ENCODE results near the gene NIPAL3. TPM values are rescaled to one million over a fixed set of nuclear protein-coding genes. Genes with fewer than 3 reads are reported as not detected.

Gene NIPAL3
- total and polyA plus RNA-seq, 2 donors, result 9.2 to 17.1 TPM

DNA sequence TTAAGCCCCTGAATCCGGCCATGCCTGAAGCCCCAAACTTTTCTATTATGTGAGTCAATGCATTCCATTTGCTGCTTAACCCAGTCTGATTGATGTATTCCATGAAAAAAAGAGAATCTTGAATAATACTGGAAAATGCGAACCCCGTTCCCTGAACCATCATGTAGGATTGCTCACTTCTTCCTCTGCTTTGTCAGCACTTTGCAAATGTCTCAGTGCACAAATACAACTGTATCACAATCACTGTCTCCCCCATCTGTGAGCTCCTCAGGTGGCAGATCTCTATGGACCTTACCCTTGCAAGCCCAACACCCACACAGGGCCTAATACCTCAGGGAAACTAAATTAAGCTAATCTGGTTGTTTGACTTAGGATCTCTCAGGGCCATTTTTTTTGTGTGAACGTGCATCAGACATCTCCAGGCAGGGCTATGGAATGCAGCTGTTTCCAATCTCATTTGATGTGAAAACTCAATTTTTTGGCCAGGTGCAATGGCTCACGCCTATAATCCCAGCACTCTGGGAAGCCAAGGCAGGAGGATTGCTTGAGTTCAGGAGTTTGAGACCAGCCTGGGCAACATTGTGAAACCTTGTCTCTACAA is 84.9 kb downstream of the NIPAL3 start:
- DNase-seq (ENCODE audit: low read depth in 6 of 9, low spot score in 9 of 9), result no peak
- Histone ChIP-seq H3K9me3 (ENCODE audit: control insufficient read depth in 2 of 2, insufficient read depth in 1 of 2, low read length in 1 of 2) (peaks cover 0 to 5% of the 10 kb centered on the region in 2 donors), H3K36me3 (ENCODE audit: control insufficient read depth in 2 of 2, insufficient read depth in 2 of 2, low read length in 1 of 2) (no peaks in the 10 kb centered on the region), H3K27me3 (ENCODE audit: control insufficient read depth in 2 of 2, insufficient read depth in 1 of 2, low read length in 1 of 2) (peaks cover 0 to 8% of the 10 kb centered on the region in 2 donors), H3K4me3 (ENCODE audit: low read length in 2 of 2) (no peak overlapping the region), H3K4me1 (ENCODE audit: control insufficient read depth in 2 of 2, insufficient read depth in 2 of 2, low read length in 2 of 2) (peaks cover 0 to 23% of the 10 kb centered on the region in 2 donors), H3K27ac (ENCODE audit: low read depth in 1 of 2, low read length in 1 of 2) (peak overlapping the region in 1 of 2 donors; percentile 47)
- 92% methylated on average over 5 of the region's 5 CpGs for WGBS

- peak overlapping the region; percentile 87 to 97 for H3K27ac ChIP-seq (ENCODE audit: low read depth in 1 of 2, low read length in 1 of 2)
- H3K9me3 ChIP-seq (ENCODE audit: control insufficient read depth in 2 of 2, insufficient read depth in 1 of 2, low read length in 1 of 2), result peaks cover 0 to 3% of the 10 kb centered on the region in 2 donors
- peak overlapping the region; percentile 78 to 83 for H3K4me3 ChIP-seq (ENCODE audit: low read length in 2 of 2)
- H3K36me3 ChIP-seq (ENCODE audit: control insufficient read depth in 2 of 2, insufficient read depth in 2 of 2, low read length in 1 of 2), result no peaks in the 10 kb centered on the region
- DNase-seq (ENCODE audit: low read depth in 6 of 9, low spot score in 9 of 9), result peak in 3 of 9 donors; percentile 33 to 75 (median 50)
- H3K4me1 ChIP-seq (ENCODE audit: control insufficient read depth in 2 of 2, insufficient read depth in 2 of 2, low read length in 2 of 2), result peaks cover 0 to 28% of the 10 kb centered on the region in 2 donors
- peaks cover 0 to 8% of the 10 kb centered on the region in 2 donors for H3K27me3 ChIP-seq (ENCODE audit: control insufficient read depth in 2 of 2, insufficient read depth in 1 of 2, low read length in 1 of 2)
- 52% methylated on average over 16 of the region's 16 CpGs for whole genome bisulfite sequencing
Observed at GRCh38 chr1:24501371-24502064, 85.9 kb downstream of the NIPAL3 start.

- Histone ChIP-seq H3K4me1 (ENCODE audit: control insufficient read depth in 2 of 2, insufficient read depth in 2 of 2, low read length in 2 of 2) (peaks cover 0 to 34% of the 10 kb centered on the region in 2 donors), H3K36me3 (ENCODE audit: control insufficient read depth in 2 of 2, insufficient read depth in 2 of 2, low read length in 1 of 2) (no peaks in the 10 kb centered on the region), H3K27me3 (ENCODE audit: control insufficient read depth in 2 of 2, insufficient read depth in 1 of 2, low read length in 1 of 2) (peaks cover 0 to 8% of the 10 kb centered on the region in 2 donors), H3K27ac (ENCODE audit: low read depth in 1 of 2, low read length in 1 of 2) (peak overlapping the region; percentile 87 to 97), H3K4me3 (ENCODE audit: low read length in 2 of 2) (peak overlapping the region; percentile 78 to 83), H3K9me3 (ENCODE audit: control insufficient read depth in 2 of 2, insufficient read depth in 1 of 2, low read length in 1 of 2) (peaks cover 0 to 3% of the 10 kb centered on the region in 2 donors)
- 1% methylated on average over 39 of the region's 39 CpGs for WGBS
- peak; percentile 45 to 85 (median 56) for DNase-seq (ENCODE audit: low read depth in 6 of 9, low spot score in 9 of 9)
Observed at GRCh38 chr1:24502065-24502708, 86.6 kb downstream of the NIPAL3 start.

DNA sequence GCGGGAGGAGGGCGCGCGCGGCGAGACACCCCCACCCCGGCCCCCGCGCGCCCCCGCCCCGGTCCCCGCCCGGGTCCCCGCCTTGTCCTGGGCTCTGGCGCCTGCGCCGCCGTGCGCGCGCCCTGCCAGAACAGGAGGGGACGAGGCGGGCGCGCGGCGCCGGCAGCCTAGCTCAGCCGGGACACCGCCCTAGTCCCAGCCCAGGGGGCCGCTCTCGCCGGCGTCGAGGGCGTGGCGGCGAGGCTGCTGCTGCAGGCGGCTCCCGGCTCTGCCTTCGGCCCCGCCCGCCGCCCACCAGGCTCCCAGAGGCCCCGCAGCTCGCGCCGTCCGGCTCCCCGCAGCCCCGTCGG is 87.1 kb downstream of the NIPAL3 start, which contains the start of gene RCAN3:
Gene RCAN3, plus strand, starts transcription at position 128 of the 350 bp plus-strand sequence. CDS start 11,537 bp downstream, outside the sequence.
- H3K27ac ChIP-seq (ENCODE audit: low read depth in 1 of 2, low read length in 1 of 2), result peak within 1 kb of the TSS; percentile 87 to 97
- under 1% methylated on average over 53 of the region's 53 CpGs for WGBS
- peaks cover 0 to 8% of the 10 kb centered on the region in 2 donors for H3K27me3 ChIP-seq (ENCODE audit: control insufficient read depth in 2 of 2, insufficient read depth in 1 of 2, low read length in 1 of 2)
- H3K36me3 ChIP-seq (ENCODE audit: control insufficient read depth in 2 of 2, insufficient read depth in 2 of 2, low read length in 1 of 2), result no peaks in the 10 kb centered on the region
- H3K4me1 ChIP-seq (ENCODE audit: control insufficient read depth in 2 of 2, insufficient read depth in 2 of 2, low read length in 2 of 2), result peaks cover 0 to 39% of the 10 kb centered on the region in 2 donors
- H3K9me3 ChIP-seq (ENCODE audit: control insufficient read depth in 2 of 2, insufficient read depth in 1 of 2, low read length in 1 of 2), result peaks cover 0 to 3% of the 10 kb centered on the region in 2 donors
- peak in 7 of 9 donors; percentile 61 to 91 (median 76) for DNase-seq (ENCODE audit: low read depth in 6 of 9, low spot score in 9 of 9)
- H3K4me3 ChIP-seq (ENCODE audit: low read length in 2 of 2), result peak within 1 kb of the TSS; percentile 78 to 83

- peaks cover 0 to 3% of the 10 kb centered on the region in 2 donors for H3K9me3 ChIP-seq (ENCODE audit: control insufficient read depth in 2 of 2, insufficient read depth in 1 of 2, low read length in 1 of 2)
- WGBS, result 5% methylated on average over 52 of the region's 53 CpGs
- H3K27me3 ChIP-seq (ENCODE audit: control insufficient read depth in 2 of 2, insufficient read depth in 1 of 2, low read length in 1 of 2), result peaks cover 0 to 8% of the 10 kb centered on the region in 2 donors
- H3K27ac ChIP-seq (ENCODE audit: low read depth in 1 of 2, low read length in 1 of 2), result peak overlapping the region; percentile 76 to 97
- no peaks in the 10 kb centered on the region for H3K36me3 ChIP-seq (ENCODE audit: control insufficient read depth in 2 of 2, insufficient read depth in 2 of 2, low read length in 1 of 2)
- DNase-seq (ENCODE audit: low read depth in 6 of 9, low spot score in 9 of 9), result peak in 1 of 9 donors; percentile 51
- H3K4me3 ChIP-seq (ENCODE audit: low read length in 2 of 2), result peak overlapping the region; percentile 63 to 83
- H3K4me1 ChIP-seq (ENCODE audit: control insufficient read depth in 2 of 2, insufficient read depth in 2 of 2, low read length in 2 of 2), result peaks cover 0 to 44% of the 10 kb centered on the region in 2 donors
Observed at GRCh38 chr1:24503059-24503751, 87.6 kb downstream of the NIPAL3 start.

DNA sequence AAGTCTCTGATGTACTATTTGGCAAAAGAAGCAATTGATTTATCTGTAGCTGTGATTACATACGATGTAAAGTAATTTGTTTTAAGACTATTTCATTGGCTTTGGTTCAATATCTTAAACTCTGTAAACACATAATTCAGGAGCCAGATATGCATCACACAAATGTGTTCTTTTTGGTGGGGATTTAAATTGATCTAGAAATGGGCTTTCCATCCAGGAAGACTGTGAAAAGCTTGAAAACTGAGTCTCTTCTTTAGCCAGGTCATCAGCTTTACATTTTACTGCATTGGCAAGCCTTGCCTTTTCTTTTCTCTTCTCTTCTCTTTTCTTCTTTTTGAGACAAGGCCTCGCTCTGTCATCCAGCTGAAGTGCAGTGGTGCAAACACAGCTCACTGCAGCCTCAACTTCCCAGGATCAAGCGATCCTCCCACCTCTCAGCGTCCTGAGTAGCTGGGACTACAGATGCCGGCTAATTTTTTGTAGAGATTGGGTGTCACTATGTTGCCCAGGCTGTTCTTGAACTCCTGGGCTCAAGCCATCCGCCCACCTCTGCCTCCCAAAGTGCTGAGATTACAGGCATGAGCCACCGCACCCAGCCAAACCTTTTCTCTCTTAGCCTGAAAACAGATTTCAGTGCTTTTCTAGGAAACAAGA is 88.4 kb downstream of the NIPAL3 start:
- peaks cover 0 to 3% of the 10 kb centered on the region in 2 donors for H3K9me3 ChIP-seq (ENCODE audit: control insufficient read depth in 2 of 2, insufficient read depth in 1 of 2, low read length in 1 of 2)
- DNase-seq (ENCODE audit: low read depth in 6 of 9, low spot score in 9 of 9), result no peak
- H3K36me3 ChIP-seq (ENCODE audit: control insufficient read depth in 2 of 2, insufficient read depth in 2 of 2, low read length in 1 of 2), result no peaks in the 10 kb centered on the region
- H3K4me1 ChIP-seq (ENCODE audit: control insufficient read depth in 2 of 2, insufficient read depth in 2 of 2, low read length in 2 of 2), result peaks cover 0 to 44% of the 10 kb centered on the region in 2 donors
- H3K27me3 ChIP-seq (ENCODE audit: control insufficient read depth in 2 of 2, insufficient read depth in 1 of 2, low read length in 1 of 2), result peaks cover 0 to 8% of the 10 kb centered on the region in 2 donors
- peak overlapping the region; percentile 63 to 83 for H3K4me3 ChIP-seq (ENCODE audit: low read length in 2 of 2)
- H3K27ac ChIP-seq (ENCODE audit: low read depth in 1 of 2, low read length in 1 of 2), result peak overlapping the region; percentile 38 to 76
- 88% methylated on average over 7 of the region's 7 CpGs for WGBS

GRCh38 chr1:24504560-24504959 is 89.0 kb downstream of the NIPAL3 start:
- DNase-seq (ENCODE audit: low read depth in 6 of 9, low spot score in 9 of 9), result no peak
- H3K27me3 ChIP-seq (ENCODE audit: control insufficient read depth in 2 of 2, insufficient read depth in 1 of 2, low read length in 1 of 2), result peaks cover 0 to 8% of the 10 kb centered on the region in 2 donors

GRCh38 chr1:24505816-24506215 is 90.2 kb downstream of the NIPAL3 start:
- H3K4me1 ChIP-seq (ENCODE audit: control insufficient read depth in 2 of 2, insufficient read depth in 2 of 2, low read length in 2 of 2), result peaks cover 0 to 41% of the 10 kb centered on the region in 2 donors
- no peak for DNase-seq (ENCODE audit: low read depth in 6 of 9, low spot score in 9 of 9)

More at GRCh38 chr1:24504560-24504959, 89.0 kb downstream of the NIPAL3 start:
- Histone ChIP-seq H3K36me3 (ENCODE audit: control insufficient read depth in 2 of 2, insufficient read depth in 2 of 2, low read length in 1 of 2) (no peaks in the 10 kb centered on the region), H3K4me3 (ENCODE audit: low read length in 2 of 2) (peak overlapping the region in 1 of 2 donors; percentile 63), H3K9me3 (ENCODE audit: control insufficient read depth in 2 of 2, insufficient read depth in 1 of 2, low read length in 1 of 2) (peaks cover 0 to 3% of the 10 kb centered on the region in 2 donors), H3K4me1 (ENCODE audit: control insufficient read depth in 2 of 2, insufficient read depth in 2 of 2, low read length in 2 of 2) (peaks cover 0 to 44% of the 10 kb centered on the region in 2 donors), H3K27ac (ENCODE audit: low read depth in 1 of 2, low read length in 1 of 2) (peak overlapping the region; percentile 39 to 76)
- 96% methylated on average over 4 of the region's 4 CpGs for WGBS

More at GRCh38 chr1:24505816-24506215, 90.2 kb downstream of the NIPAL3 start:
- Histone ChIP-seq H3K4me3 (ENCODE audit: low read length in 2 of 2) (no peak overlapping the region), H3K27ac (ENCODE audit: low read depth in 1 of 2, low read length in 1 of 2) (peak overlapping the region; percentile 27 to 74), H3K9me3 (ENCODE audit: control insufficient read depth in 2 of 2, insufficient read depth in 1 of 2, low read length in 1 of 2) (peaks cover 0 to 3% of the 10 kb centered on the region in 2 donors), H3K27me3 (ENCODE audit: control insufficient read depth in 2 of 2, insufficient read depth in 1 of 2, low read length in 1 of 2) (peaks cover 0 to 8% of the 10 kb centered on the region in 2 donors), H3K36me3 (ENCODE audit: control insufficient read depth in 2 of 2, insufficient read depth in 2 of 2, low read length in 1 of 2) (no peaks in the 10 kb centered on the region)
- 94% methylated on average over 4 of the region's 4 CpGs for WGBS

All from thymus (tissue), 11 donors.